Testis (tissue), 3 donors: ENCODE measurements around the gene CCNY. TPM values are rescaled to one million over a fixed set of nuclear protein-coding genes. Genes with fewer than 3 reads are reported as not detected.
"Not testable (repeated sequence)": the region's sequence is repeated elsewhere in the genome, so short reads cannot be mapped to it uniquely, and the experiment has no call there.

Source experiments
- DNase-seq: peaks from one replicate; pipeline ENCODE4 v3.0.0-alpha.2; 2019
- H3K27ac ChIP-seq, 2 donors: fragments of 200-600 bp; sonication (generic); one replicate each; pipeline ENCODE4 v1.5.1; 2019
- H3K27me3 ChIP-seq: fragments of 200-600 bp; sonication (generic); one replicate; pipeline ENCODE4 v1.5.1; 2019
- H3K36me3 ChIP-seq: fragments of 200-600 bp; sonication (generic); one replicate; pipeline ENCODE4 v1.5.1; 2017; ENCODE audit warnings: low read depth; ENCODE audit errors: missing control alignments
- H3K4me1 ChIP-seq: fragments of 200-600 bp; sonication (generic); one replicate; pipeline ENCODE4 v1.5.1; 2019
- H3K4me3 ChIP-seq, 2 donors: fragments of 200-600 bp; sonication (generic); one replicate each; pipeline ENCODE4 v1.5.1; 2017 to 2019
- H3K9me3 ChIP-seq: fragments of 200-600 bp; sonication (generic); one replicate; pipeline ENCODE4 v1.5.1; 2017
- CTCF ChIP-seq, 3 experiments: fragments of 450-650 bp in 2 of 3; fragments of 200-600 bp in 1 of 3; sonication (generic) in 1 of 3; IDR thresholded peaks; one replicate each; pipeline ENCODE4 v1.5.1; 2016 to 2019; ENCODE audit warnings: antibody characterized with exemption in 3 of 3, mild to moderate bottlenecking in 2 of 3, moderate library complexity in 1 of 3
- POLR2A ChIP-seq: fragments of 450-650 bp; IDR thresholded peaks from one replicate; pipeline ENCODE4 v1.6.1; 2017; ENCODE audit warnings: antibody characterized with exemption, mild to moderate bottlenecking, moderate library complexity
- WGBS, 2 donors: methylation state at CpG; one replicate each; pipeline ENCODE4 v1.1.5; 2018; 5-methylcytosine and 5-hydroxymethylcytosine counted together
- intact Hi-C: fragments of 100-400 bp; cut with DNase I; formaldehyde crosslinking; loops from one replicate; pipeline ENCODE4 v1.15.1; 2023; ENCODE audit warnings: low total_unique reads
- polyA plus RNA-seq: library from polyadenylated mRNA; stranded (reverse); fragments of 350-450 nt; fragmentation: Illumina TruSeq; extraction: RNeasy Lipid Tissue Mini Kit (QIAGEN cat#74804); gene quantifications from one replicate; pipeline ENCODE4 v1.2.3, GENCODE V29; 2014; ENCODE audit warnings: low read depth, low replicate concordance; ENCODE audit not compliant: insufficient read depth
- total RNA-seq, 2 donors: library from RNA; depleted of rRNA; stranded (reverse); fragments of >200 nt; gene quantifications; one replicate each; pipeline ENCODE4 v1.2.3, GENCODE V29; 2016

The CCNY gene
- total and polyA plus RNA-seq, 3 donors from 2014 or later, result 103 to 380 (median 132) TPM

- peaks cover 27% of the 10 kb centered on the region for H3K4me1 ChIP-seq
- intact Hi-C loops, result no loop called here
- WGBS, 2 donors, result 22 to 39% methylated on average over 2 of the region's 2 CpGs
Observed at GRCh38 chr10:35353395-35353794, 17.1 kb downstream of the CCNY start.

GRCh38 chr10:35353805-35354204 lies 17.5 kb downstream of the CCNY start:
- H3K9me3 ChIP-seq, result no peaks in the 10 kb centered on the region
- H3K36me3 ChIP-seq, result no peaks in the 10 kb centered on the region
- TF ChIP-seq CTCF (IDR thresholded peaks at IDR 0.05), result no peak
- TF ChIP-seq POLR2A, result no peak
- WGBS, 2 donors, result 57 to 88% methylated on average over 1 of the region's 1 CpG
- no peak overlapping the region for H3K27ac ChIP-seq
- intact Hi-C loops, result no loop called here
- H3K4me3 ChIP-seq, result no peak overlapping the region
- H3K4me1 ChIP-seq, result peaks cover 27% of the 10 kb centered on the region
- no peaks in the 10 kb centered on the region for H3K27me3 ChIP-seq
- DNase-seq, result no peak

More at GRCh38 chr10:35353395-35353794, 17.1 kb downstream of the CCNY start:
- Histone ChIP-seq H3K4me3 (no peak overlapping the region), H3K36me3 (no peaks in the 10 kb centered on the region), H3K27ac (no peak overlapping the region), H3K27me3 (no peaks in the 10 kb centered on the region), H3K9me3 (no peaks in the 10 kb centered on the region)
- no peak for TF ChIP-seq CTCF (IDR thresholded peaks at IDR 0.05)
- DNase-seq, result no peak

- H3K27me3 ChIP-seq, H3K4me3 ChIP-seq, H3K9me3 ChIP-seq, H3K36me3 ChIP-seq, H3K27ac ChIP-seq, DNase-seq, intact Hi-C loops: not testable (repeated sequence)
- WGBS, 2 donors, result 90 to 94% methylated on average over 9 of the region's 9 CpGs
- peaks cover 24% of the 10 kb centered on the region for H3K4me1 ChIP-seq
Observed at GRCh38 chr10:35354257-35354656, 17.9 kb downstream of the CCNY start.

GRCh38 chr10:35355971-35356724 lies 19.8 kb downstream of the CCNY start:
- Histone ChIP-seq H3K9me3 (no peaks in the 10 kb centered on the region), H3K4me1 (peaks cover 18% of the 10 kb centered on the region), H3K4me3 (no peak overlapping the region), H3K27ac (no peak overlapping the region), H3K36me3 (no peaks in the 10 kb centered on the region), H3K27me3 (no peaks in the 10 kb centered on the region)
- intact Hi-C loops, result no loop called here
- 85 to 89% methylated on average over 9 of the region's 9 CpGs for WGBS, 2 donors
- TF ChIP-seq CTCF (IDR thresholded peaks at IDR 0.05), result no peak
- no peak for TF ChIP-seq POLR2A
- no peak for DNase-seq

- Histone ChIP-seq H3K27me3 (no peaks in the 10 kb centered on the region), H3K4me3 (no peak overlapping the region), H3K27ac (no peak overlapping the region), H3K4me1 (peaks cover 17% of the 10 kb centered on the region), H3K36me3 (no peaks in the 10 kb centered on the region), H3K9me3 (no peaks in the 10 kb centered on the region)
- no peak for DNase-seq
- 81 to 83% methylated on average over 2 of the region's 2 CpGs for WGBS, 2 donors
- intact Hi-C loops, result no loop called here
- TF ChIP-seq CTCF (IDR thresholded peaks at IDR 0.05) (no peak), POLR2A (no peak)
Observed at GRCh38 chr10:35356725-35357092, 20.4 kb downstream of the CCNY start.
